ENCODE results near the gene PICALM.
A peak's percentile ranks its signal among the peaks of the same experiment; 100 is the strongest.

PICALM gene

DNA sequence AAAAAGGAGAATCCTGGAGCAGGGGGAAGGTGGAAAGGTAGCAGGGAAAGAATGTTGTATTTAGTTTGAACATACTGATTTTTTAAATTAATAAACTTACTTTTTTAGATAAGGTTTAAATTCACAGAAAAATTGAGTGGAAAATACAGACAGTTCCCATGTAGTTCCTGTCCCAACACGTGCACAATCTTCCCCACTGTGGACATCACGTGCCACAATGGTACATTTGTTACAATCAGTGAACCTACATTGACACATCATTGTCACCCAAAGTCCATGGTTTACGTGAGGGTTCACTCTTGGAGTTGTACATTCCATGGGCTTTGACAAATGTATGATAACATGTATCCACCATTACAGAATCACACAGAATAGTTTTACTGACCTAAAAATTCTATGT, 10.5 kb upstream of the PICALM start:
- DNase-seq = no peak

DNA sequence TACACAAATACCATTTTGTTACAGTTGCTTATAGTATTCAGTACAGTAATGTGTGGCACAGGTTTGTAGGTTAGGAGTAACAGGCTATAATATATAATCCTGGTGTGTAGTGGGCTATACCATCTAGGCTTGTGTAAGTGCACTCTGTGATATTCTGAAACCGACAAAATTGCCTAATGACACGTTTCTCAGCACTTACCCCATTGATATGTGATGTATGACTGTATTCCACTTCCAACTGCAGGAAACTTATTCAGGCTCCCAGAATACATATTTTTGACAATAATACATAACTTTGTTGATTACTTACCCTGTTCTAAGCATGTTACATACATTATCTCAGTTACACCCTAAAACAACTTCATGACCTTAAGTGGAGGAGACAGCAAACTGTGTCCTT, 5.1 kb upstream of the PICALM start:
- no peak for DNase-seq

DNA sequence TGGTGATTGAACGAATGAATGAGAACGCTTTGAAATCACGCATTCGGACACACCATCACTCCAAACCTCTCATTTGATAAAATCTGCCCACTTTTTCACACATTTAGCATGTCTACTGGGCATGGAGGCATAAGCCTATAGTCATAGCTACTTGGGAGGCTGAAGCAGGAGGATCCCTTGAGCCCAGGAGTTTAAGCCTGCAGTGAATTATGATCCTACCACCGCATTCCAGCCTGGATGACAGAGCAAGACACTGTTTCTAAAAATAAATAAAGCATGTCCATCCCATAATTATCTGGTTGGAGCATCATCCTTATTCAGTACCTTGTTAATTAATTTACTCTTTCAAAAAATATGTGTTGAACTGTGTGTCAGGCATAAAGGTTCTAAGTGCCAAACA, 3.3 kb upstream of the PICALM start:
- DNase-seq = no peak

DNA sequence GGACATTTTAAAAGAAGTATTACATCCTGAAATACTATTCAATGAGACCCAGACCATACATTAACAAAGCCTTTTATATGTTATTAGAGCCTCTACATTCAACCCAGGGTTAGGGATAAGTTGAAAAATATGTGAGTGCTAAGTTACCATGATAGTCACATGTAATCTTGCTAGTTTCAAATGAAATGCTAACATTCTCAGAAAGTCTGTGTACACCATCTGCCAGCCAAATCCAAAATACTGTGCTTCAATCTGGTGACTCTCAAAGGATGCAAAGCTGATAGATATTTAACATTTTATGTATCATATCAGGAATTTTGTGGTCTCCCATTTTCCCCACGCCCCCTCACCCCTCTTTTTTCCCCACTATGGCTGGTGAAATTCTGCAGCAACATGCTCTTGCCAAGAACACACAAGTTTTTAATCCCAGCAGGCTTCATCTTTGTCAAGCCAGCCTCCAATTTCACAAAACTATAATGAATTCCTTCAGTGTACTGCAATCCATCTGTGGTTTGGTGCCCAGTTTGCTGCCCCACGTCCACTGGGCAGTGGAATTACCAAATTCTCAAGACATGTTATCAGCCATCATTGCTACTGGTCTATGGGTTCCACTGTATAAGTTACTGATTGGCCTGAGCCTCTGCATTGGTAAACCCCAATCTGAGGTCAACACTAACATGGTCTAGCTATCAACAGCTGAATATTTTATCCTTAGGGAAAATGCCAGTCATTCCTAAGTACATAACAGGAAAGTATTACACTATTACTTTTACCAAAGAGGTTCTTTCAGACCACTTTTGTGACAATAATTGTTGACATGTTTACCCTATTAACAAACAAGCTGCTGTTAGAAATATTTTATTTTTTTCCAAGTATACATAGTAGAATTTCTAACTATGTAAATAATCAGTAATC, 1.5 kb upstream of the PICALM start:
- no peak for DNase-seq

GRCh38 chr11:86069408-86070101, 671 bp upstream of the PICALM start:
- peak in 6 of 14 donors; percentile 39 to 74 (median 54) for DNase-seq

DNA sequence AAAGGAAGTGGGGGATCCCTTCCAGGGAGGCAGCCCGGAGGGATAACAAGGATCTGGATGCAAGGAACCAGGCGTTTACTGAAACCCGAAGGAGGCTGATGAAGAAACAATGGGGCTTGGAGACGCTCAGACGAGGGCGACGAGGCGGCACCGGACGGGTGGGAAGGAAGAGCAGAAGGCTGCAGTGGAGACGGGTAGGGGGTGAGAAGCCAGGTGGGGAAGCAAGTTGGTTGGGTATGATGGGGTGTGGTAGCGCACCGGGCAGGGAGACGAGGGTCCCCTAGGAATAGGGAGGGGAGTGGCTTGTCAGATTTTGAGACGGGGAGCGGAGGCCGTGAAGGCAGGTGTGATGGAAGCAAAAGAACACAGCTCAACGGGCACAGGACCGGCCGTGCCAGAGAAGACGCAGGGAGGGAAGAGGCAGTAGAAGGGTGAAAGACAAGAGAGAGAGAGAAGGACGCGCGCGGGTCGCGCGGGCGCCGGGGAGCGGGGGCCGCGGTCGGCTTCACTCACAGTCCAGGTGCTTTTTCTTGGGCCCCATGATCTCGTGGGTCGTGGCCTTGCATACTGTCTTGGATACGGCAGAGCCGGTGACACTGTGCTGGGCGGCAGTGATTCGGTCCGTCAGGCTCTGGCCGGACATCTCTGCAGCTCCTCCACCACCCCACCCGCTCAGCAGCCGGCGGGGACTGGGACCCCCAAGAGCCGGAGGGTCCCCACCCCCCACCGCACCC, 579 bp downstream of the PICALM start:
- peak in 13 of 14 donors; percentile 8 to 81 (median 58) for DNase-seq

DNA sequence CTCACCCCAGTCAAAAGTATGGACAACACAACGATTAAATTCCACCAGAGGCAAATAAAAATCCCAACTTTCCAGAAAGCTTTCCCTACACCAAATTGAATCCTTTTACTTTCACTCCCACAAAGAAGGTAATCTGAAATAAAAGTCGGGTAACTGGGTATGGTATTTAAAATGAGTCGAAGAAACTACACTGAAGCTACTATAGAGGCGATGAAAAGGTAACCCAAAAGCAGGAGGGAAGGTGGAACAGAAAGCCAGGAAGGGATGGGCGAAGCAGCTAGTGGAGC, 1.1 kb downstream of the PICALM start:
- no peak for DNase-seq

DNA sequence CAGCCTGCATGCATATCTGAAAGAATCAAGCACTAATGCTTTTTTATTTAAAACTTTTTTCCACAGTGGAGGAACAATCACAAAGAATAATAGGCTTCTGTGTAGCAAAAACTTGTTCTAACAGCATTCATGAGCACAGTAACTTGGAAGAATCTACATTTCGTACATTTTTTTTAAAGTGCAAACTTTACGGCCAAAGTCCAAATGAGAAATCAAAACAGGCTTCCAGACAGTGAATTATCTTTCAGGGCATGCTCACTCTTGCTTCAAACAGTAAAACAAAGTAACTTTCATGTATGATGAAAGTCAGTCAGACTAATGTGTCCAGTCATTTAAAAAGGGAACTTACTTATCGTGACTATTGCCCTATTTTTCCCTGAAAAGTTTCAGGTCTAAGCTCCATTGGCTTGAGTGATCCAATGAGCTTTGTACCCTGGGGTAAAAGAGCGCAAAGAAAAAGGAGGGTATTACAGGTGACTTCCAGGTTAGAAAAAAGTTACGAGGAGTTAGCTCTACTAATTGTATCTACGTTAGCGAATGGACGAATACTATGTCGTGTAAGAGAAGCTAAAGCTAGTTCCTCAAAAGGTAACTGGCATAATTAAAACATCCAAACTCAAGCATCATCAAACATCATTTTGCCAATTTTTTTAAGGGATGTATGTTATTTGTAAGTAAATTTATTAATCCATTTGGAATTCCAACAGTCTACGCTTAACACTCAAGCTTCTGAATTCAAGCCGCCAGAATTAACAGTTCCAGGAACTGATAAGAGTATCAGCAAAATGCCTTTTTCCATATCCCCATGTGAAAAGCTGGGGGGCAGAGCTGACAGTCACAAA, 1.7 kb downstream of the PICALM start:
- DNase-seq = peak in 1 of 14 donors; percentile 24

DNA sequence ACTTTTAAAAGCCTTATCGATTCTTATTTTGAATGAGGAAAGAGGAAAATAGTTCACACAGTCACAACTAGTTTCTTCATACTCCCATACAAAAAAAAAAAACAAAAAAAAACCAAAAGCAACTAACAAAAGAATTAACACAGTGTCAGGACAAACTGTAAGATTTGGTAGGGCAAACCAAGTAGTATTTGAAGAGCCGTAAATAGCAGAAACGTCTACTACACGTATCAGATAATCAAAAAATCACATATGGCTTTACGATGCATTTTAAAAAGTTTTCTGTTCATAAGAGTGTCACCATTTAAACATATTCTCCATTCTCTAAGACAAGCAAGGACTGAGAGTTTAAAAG, 2.3 kb downstream of the PICALM start:
- no peak for DNase-seq

DNA sequence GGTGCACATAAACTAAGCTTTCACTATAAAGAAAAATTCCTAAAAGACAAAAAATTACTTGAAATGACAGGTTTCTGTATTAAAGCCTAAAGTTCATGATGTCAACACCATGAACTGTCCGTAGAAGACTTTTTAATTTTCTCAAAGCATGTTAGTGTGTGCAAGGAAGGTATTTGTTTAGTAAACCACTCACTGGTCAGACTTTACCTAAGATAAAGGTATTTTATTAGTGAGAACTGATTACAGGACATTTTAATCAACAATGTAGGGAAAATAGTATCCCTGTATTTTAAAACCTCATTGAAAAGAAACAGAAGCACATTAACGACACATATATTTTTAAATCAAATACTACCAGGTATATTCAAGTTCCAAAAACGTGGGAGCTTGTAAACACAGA, 2.9 kb downstream of the PICALM start:
- no peak for DNase-seq

GRCh38 chr11:86064220-86064803, 4.6 kb downstream of the PICALM start:
- no peak for DNase-seq

DNA sequence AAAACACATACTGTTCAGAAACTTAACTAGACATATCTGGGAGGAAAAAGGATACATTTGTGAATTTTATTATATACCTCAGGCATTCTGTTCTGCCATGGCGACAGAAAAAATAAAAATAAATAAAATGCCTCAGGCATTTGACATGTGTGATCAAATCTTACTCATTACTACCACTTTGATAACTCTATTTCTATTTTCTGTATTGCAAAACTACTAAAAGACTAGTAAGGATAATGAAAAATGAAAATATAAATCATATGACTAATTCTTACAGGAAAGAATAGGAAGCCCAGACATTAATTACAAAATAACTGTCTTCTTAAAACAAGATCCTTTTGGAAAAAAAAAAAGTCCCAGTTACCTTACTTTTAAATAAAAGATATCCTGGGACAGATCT, 5.3 kb downstream of the PICALM start:
- DNase-seq = no peak

DNA sequence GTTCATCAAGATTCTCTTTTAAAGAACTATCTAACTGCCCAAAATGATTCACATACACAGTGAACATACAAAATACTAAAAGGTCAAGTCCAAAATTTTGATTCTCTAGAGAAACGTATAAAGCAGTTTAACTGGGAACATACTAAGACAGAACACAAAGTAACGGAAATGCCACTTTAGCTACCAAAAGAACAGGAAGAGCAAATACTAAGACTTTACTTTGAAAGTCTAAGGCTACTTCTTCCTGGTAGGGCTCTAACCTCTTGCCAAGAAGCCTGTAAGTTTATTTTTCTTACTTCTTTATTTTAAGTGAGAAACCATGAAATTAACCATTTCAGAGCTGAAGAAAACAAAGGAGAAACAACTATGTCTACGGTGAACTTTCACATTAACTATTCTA, 6.2 kb downstream of the PICALM start:
- no peak for DNase-seq

GRCh38 chr11:86061483-86062205, 7.2 kb downstream of the PICALM start:
- no peak for DNase-seq

DNA sequence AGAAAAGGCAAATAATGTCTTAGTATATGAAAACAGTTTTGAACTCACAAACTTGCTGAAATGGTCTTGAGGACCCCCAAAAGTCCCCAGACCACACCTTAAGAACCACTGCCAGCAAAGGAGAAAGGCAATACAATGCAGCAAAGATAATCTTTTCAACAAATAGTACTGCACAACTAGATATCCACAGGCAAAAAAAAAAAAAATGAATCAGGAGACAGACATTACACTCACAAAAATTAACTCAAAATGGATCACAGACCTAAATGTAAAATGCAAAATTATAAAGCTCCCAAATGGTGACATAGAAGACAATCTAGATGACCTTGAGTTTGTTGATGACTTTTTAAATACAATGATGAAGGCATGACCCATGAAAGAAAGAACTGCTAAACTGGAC, 8.3 kb downstream of the PICALM start:
- DNase-seq = no peak

- DNase-seq = no peak
These were observed 10.5 kb downstream of the PICALM start for GRCh38 chr11:86058360-86058759.

- DNase-seq = no peak
These were observed 12.5 kb downstream of the PICALM start for GRCh38 chr11:86056351-86056854.

GRCh38 chr11:86052693-86053641, 15.9 kb downstream of the PICALM start:
- no peak for DNase-seq

GRCh38 chr11:86050196-86050709, 18.6 kb downstream of the PICALM start:
- DNase-seq = no peak

Measured in C1 segment of cervical spinal cord (tissue), 14 donors.